Measurements from ENCODE around the gene FBXO27.

GRCh38 chr19:39045506-39045905, 13.2 kb upstream of the FBXO27 start:
- TF ChIP-seq, protein P1, sequence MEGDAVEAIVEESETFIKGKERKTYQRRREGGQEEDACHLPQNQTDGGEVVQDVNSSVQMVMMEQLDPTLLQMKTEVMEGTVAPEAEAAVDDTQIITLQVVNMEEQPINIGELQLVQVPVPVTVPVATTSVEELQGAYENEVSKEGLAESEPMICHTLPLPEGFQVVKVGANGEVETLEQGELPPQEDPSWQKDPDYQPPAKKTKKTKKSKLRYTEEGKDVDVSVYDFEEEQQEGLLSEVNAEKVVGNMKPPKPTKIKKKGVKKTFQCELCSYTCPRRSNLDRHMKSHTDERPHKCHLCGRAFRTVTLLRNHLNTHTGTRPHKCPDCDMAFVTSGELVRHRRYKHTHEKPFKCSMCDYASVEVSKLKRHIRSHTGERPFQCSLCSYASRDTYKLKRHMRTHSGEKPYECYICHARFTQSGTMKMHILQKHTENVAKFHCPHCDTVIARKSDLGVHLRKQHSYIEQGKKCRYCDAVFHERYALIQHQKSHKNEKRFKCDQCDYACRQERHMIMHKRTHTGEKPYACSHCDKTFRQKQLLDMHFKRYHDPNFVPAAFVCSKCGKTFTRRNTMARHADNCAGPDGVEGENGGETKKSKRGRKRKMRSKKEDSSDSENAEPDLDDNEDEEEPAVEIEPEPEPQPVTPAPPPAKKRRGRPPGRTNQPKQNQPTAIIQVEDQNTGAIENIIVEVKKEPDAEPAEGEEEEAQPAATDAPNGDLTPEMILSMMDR (IDR thresholded peaks at IDR 0.05) = no peak
- no peak for TF ChIP-seq POLR2A (IDR thresholded peaks at IDR 0.05)
